ENCODE measurements around the gene PTPN20. TPM values are rescaled to one million over a fixed set of nuclear protein-coding genes. Genes with fewer than 3 reads are reported as not detected.

The PTPN20 gene
- total RNA-seq, 1 donor from 2014 or later, result not detected

- no peaks in the 10 kb centered on the region for H3K36me3 Mint-ChIP-seq (ENCODE audit: unreplicated experiment)
- no peak for DNase-seq (ENCODE audit: extremely low spot score, unreplicated experiment)
- no peak for TF ChIP-seq CTCF (IDR thresholded peaks at IDR 0.05)
- peaks cover 12% of the 10 kb centered on the region for H3K27me3 Mint-ChIP-seq (ENCODE audit: unreplicated experiment)
- H3K9me3 Mint-ChIP-seq (ENCODE audit: unreplicated experiment), result no peaks in the 10 kb centered on the region
- H3K4me1 Mint-ChIP-seq (ENCODE audit: unreplicated experiment), result no peaks in the 10 kb centered on the region
- no peak overlapping the region for H3K27ac Mint-ChIP-seq (ENCODE audit: unreplicated experiment)
- H3K4me3 Mint-ChIP-seq (ENCODE audit: unreplicated experiment), result no peak overlapping the region
These were observed 125.5 kb downstream of the PTPN20 start for GRCh38 chr10:47036771-47037170.

- no peak for TF ChIP-seq CTCF (IDR thresholded peaks at IDR 0.05)
- Mint-ChIP-seq H3K4me3 (ENCODE audit: unreplicated experiment) (no peak overlapping the region), H3K9me3 (ENCODE audit: unreplicated experiment) (no peaks in the 10 kb centered on the region), H3K27me3 (ENCODE audit: unreplicated experiment) (peaks cover 15% of the 10 kb centered on the region), H3K27ac (ENCODE audit: unreplicated experiment) (no peak overlapping the region), H3K36me3 (ENCODE audit: unreplicated experiment) (no peaks in the 10 kb centered on the region), H3K4me1 (ENCODE audit: unreplicated experiment) (no peaks in the 10 kb centered on the region)
- no peak for DNase-seq (ENCODE audit: extremely low spot score, unreplicated experiment)
These were observed 126.6 kb downstream of the PTPN20 start for GRCh38 chr10:47037654-47038425.

- H3K4me3 Mint-ChIP-seq (ENCODE audit: unreplicated experiment), result no peak overlapping the region
- H3K27ac Mint-ChIP-seq (ENCODE audit: unreplicated experiment), result no peak overlapping the region
- TF ChIP-seq CTCF (IDR thresholded peaks at IDR 0.05), result no peak
- DNase-seq (ENCODE audit: extremely low spot score, unreplicated experiment), result no peak
- H3K27me3 Mint-ChIP-seq (ENCODE audit: unreplicated experiment), result peaks cover 15% of the 10 kb centered on the region
- no peaks in the 10 kb centered on the region for H3K9me3 Mint-ChIP-seq (ENCODE audit: unreplicated experiment)
- H3K4me1 Mint-ChIP-seq (ENCODE audit: unreplicated experiment), result no peaks in the 10 kb centered on the region
- H3K36me3 Mint-ChIP-seq (ENCODE audit: unreplicated experiment), result no peaks in the 10 kb centered on the region
These were observed 127.8 kb downstream of the PTPN20 start for GRCh38 chr10:47038881-47039561.

GRCh38 chr10:47039562-47039913 is 128.3 kb downstream of the PTPN20 start:
- H3K27ac Mint-ChIP-seq (ENCODE audit: unreplicated experiment), result no peak overlapping the region
- peaks cover 15% of the 10 kb centered on the region for H3K27me3 Mint-ChIP-seq (ENCODE audit: unreplicated experiment)
- H3K4me3 Mint-ChIP-seq (ENCODE audit: unreplicated experiment), result no peak overlapping the region
- no peaks in the 10 kb centered on the region for H3K4me1 Mint-ChIP-seq (ENCODE audit: unreplicated experiment)
- TF ChIP-seq CTCF (IDR thresholded peaks at IDR 0.05), result no peak
- no peaks in the 10 kb centered on the region for H3K9me3 Mint-ChIP-seq (ENCODE audit: unreplicated experiment)
- H3K36me3 Mint-ChIP-seq (ENCODE audit: unreplicated experiment), result no peaks in the 10 kb centered on the region
- DNase-seq (ENCODE audit: extremely low spot score, unreplicated experiment), result no peak

GRCh38 chr10:47040041-47040491 is 128.8 kb downstream of the PTPN20 start:
- no peak for DNase-seq (ENCODE audit: extremely low spot score, unreplicated experiment)
- no peak for TF ChIP-seq CTCF (IDR thresholded peaks at IDR 0.05)
- no peaks in the 10 kb centered on the region for H3K36me3 Mint-ChIP-seq (ENCODE audit: unreplicated experiment)
- H3K27ac Mint-ChIP-seq (ENCODE audit: unreplicated experiment), result no peak overlapping the region
- H3K4me1 Mint-ChIP-seq (ENCODE audit: unreplicated experiment), result no peaks in the 10 kb centered on the region
- peaks cover 15% of the 10 kb centered on the region for H3K27me3 Mint-ChIP-seq (ENCODE audit: unreplicated experiment)
- H3K4me3 Mint-ChIP-seq (ENCODE audit: unreplicated experiment), result no peak overlapping the region
- no peaks in the 10 kb centered on the region for H3K9me3 Mint-ChIP-seq (ENCODE audit: unreplicated experiment)

Measured in osteocyte (in vitro differentiated cells).